ENCODE results near the gene TSEN54. TPM values are rescaled to one million over a fixed set of nuclear protein-coding genes. Genes with fewer than 3 reads are reported as not detected.

Gene TSEN54
- total and polyA plus RNA-seq, 2 experiments from 2014 or later: 45.9 to 62.5 TPM

- TF ChIP-seq JUNB (IDR thresholded peaks at IDR 0.05; ENCODE audit: unreplicated experiment) (no peak), NANOG (IDR thresholded peaks at IDR 0.05; ENCODE audit: borderline replicate concordance) (no peak), POLR2AphosphoS5 (IDR thresholded peaks at IDR 0.05; ENCODE audit: low read depth) (no peak), EZH2 (IDR thresholded peaks at IDR 0.05; ENCODE audit: low read depth, unreplicated experiment) (no peak), ZNF331 (CRISPR knock-in tag; IDR thresholded peaks at IDR 0.05; ENCODE audit: low read depth) (no peak), STAT1 (IDR thresholded peaks at IDR 0.05; ENCODE audit: unreplicated experiment) (no peak)
- TF ChIP-seq, protein P1, sequence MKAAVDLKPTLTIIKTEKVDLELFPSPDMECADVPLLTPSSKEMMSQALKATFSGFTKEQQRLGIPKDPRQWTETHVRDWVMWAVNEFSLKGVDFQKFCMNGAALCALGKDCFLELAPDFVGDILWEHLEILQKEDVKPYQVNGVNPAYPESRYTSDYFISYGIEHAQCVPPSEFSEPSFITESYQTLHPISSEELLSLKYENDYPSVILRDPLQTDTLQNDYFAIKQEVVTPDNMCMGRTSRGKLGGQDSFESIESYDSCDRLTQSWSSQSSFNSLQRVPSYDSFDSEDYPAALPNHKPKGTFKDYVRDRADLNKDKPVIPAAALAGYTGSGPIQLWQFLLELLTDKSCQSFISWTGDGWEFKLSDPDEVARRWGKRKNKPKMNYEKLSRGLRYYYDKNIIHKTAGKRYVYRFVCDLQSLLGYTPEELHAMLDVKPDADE (IDR thresholded peaks at IDR 0.05): no peak
- TF ChIP-seq, protein P2, sequence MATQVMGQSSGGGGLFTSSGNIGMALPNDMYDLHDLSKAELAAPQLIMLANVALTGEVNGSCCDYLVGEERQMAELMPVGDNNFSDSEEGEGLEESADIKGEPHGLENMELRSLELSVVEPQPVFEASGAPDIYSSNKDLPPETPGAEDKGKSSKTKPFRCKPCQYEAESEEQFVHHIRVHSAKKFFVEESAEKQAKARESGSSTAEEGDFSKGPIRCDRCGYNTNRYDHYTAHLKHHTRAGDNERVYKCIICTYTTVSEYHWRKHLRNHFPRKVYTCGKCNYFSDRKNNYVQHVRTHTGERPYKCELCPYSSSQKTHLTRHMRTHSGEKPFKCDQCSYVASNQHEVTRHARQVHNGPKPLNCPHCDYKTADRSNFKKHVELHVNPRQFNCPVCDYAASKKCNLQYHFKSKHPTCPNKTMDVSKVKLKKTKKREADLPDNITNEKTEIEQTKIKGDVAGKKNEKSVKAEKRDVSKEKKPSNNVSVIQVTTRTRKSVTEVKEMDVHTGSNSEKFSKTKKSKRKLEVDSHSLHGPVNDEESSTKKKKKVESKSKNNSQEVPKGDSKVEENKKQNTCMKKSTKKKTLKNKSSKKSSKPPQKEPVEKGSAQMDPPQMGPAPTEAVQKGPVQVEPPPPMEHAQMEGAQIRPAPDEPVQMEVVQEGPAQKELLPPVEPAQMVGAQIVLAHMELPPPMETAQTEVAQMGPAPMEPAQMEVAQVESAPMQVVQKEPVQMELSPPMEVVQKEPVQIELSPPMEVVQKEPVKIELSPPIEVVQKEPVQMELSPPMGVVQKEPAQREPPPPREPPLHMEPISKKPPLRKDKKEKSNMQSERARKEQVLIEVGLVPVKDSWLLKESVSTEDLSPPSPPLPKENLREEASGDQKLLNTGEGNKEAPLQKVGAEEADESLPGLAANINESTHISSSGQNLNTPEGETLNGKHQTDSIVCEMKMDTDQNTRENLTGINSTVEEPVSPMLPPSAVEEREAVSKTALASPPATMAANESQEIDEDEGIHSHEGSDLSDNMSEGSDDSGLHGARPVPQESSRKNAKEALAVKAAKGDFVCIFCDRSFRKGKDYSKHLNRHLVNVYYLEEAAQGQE (IDR thresholded peaks at IDR 0.05; ENCODE audit: unreplicated experiment): no peak
Observed at GRCh38 chr17:75563063-75563758, 46.9 kb downstream of the TSEN54 start (continued).

GRCh38 chr17:75564195-75564594 is 47.9 kb downstream of the TSEN54 start:
- Mint-ChIP-seq H3K27me3 (ENCODE audit: insufficient read depth, low read depth, poor library complexity) (peaks cover 2% of the 10 kb centered on the region), H3K27ac (no peak overlapping the region), H3K36me3 (ENCODE audit: low read depth) (no peaks in the 10 kb centered on the region), H3K4me1 (no peaks in the 10 kb centered on the region), H3K9me3 (no peaks in the 10 kb centered on the region), H3K4me3 (no peak overlapping the region)
- Histone ChIP-seq H2AFZ (no peak overlapping the region), H3K4me1 (ENCODE audit: insufficient read depth) (no peaks in the 10 kb centered on the region), H3K79me2 (replicated peaks; ENCODE audit: insufficient read depth) (no peaks in the 10 kb centered on the region), H3K27ac (ENCODE audit: low read depth) (no peak overlapping the region), H3K27me3 (ENCODE audit: insufficient read depth) (no peaks in the 10 kb centered on the region), H4K20me1 (replicated peaks; ENCODE audit: insufficient read depth) (no peaks in the 10 kb centered on the region), H3K9me2 (ENCODE audit: insufficient read depth) (no peaks in the 10 kb centered on the region), H3K4me2 (no peak overlapping the region), H3F3A (replicated peaks; ENCODE audit: low read depth) (no peaks in the 10 kb centered on the region), H3K4me3 (no peak overlapping the region), H3K36me3 (ENCODE audit: insufficient read depth) (no peaks in the 10 kb centered on the region; the same call in 1 of the 2 replicates)
- ATAC-seq (no peak), DNase-seq (ENCODE audit: low spot score) (no peak)
- no peak for TF ChIP-seq STAT1 (IDR thresholded peaks at IDR 0.05; ENCODE audit: unreplicated experiment)
- TF ChIP-seq ZNF114 (CRISPR knock-in tag; IDR thresholded peaks at IDR 0.05): no peak
- TF ChIP-seq ZNF331 (CRISPR knock-in tag; IDR thresholded peaks at IDR 0.05; ENCODE audit: low read depth): no peak
- no peak for TF ChIP-seq EZH2 (IDR thresholded peaks at IDR 0.05; ENCODE audit: low read depth, unreplicated experiment)
- TF ChIP-seq, protein P1 (IDR thresholded peaks at IDR 0.05): no peak
- TF ChIP-seq EZH2phosphoT487 (IDR thresholded peaks at IDR 0.05; ENCODE audit: unreplicated experiment): no peak
- TF ChIP-seq, protein P3, sequence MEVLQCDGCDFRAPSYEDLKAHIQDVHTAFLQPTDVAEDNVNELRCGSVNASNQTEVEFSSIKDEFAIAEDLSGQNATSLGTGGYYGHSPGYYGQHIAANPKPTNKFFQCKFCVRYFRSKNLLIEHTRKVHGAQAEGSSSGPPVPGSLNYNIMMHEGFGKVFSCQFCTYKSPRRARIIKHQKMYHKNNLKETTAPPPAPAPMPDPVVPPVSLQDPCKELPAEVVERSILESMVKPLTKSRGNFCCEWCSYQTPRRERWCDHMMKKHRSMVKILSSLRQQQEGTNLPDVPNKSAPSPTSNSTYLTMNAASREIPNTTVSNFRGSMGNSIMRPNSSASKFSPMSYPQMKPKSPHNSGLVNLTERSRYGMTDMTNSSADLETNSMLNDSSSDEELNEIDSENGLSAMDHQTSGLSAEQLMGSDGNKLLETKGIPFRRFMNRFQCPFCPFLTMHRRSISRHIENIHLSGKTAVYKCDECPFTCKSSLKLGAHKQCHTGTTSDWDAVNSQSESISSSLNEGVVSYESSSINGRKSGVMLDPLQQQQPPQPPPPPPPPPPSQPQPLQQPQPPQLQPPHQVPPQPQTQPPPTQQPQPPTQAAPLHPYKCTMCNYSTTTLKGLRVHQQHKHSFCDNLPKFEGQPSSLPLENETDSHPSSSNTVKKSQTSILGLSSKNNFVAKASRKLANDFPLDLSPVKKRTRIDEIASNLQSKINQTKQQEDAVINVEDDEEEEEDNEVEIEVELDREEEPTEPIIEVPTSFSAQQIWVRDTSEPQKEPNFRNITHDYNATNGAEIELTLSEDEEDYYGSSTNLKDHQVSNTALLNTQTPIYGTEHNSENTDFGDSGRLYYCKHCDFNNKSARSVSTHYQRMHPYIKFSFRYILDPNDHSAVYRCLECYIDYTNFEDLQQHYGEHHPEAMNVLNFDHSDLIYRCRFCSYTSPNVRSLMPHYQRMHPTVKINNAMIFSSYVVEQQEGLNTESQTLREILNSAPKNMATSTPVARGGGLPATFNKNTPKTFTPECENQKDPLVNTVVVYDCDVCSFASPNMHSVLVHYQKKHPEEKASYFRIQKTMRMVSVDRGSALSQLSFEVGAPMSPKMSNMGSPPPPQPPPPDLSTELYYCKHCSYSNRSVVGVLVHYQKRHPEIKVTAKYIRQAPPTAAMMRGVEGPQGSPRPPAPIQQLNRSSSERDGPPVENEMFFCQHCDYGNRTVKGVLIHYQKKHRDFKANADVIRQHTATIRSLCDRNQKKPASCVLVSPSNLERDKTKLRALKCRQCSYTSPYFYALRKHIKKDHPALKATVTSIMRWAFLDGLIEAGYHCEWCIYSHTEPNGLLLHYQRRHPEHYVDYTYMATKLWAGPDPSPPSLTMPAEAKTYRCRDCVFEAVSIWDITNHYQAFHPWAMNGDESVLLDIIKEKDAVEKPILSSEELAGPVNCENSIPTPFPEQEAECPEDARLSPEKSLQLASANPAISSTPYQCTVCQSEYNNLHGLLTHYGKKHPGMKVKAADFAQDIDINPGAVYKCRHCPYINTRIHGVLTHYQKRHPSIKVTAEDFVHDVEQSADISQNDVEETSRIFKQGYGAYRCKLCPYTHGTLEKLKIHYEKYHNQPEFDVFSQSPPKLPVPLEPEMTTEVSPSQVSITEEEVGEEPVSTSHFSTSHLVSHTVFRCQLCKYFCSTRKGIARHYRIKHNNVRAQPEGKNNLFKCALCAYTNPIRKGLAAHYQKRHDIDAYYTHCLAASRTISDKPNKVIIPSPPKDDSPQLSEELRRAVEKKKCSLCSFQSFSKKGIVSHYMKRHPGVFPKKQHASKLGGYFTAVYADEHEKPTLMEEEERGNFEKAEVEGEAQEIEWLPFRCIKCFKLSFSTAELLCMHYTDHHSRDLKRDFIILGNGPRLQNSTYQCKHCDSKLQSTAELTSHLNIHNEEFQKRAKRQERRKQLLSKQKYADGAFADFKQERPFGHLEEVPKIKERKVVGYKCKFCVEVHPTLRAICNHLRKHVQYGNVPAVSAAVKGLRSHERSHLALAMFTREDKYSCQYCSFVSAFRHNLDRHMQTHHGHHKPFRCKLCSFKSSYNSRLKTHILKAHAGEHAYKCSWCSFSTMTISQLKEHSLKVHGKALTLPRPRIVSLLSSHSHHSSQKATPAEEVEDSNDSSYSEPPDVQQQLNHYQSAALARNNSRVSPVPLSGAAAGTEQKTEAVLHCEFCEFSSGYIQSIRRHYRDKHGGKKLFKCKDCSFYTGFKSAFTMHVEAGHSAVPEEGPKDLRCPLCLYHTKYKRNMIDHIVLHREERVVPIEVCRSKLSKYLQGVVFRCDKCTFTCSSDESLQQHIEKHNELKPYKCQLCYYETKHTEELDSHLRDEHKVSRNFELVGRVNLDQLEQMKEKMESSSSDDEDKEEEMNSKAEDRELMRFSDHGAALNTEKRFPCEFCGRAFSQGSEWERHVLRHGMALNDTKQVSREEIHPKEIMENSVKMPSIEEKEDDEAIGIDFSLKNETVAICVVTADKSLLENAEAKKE (CRISPR knock-in tag; IDR thresholded peaks at IDR 0.05): no peak

Data from GM23338 (cell line).